Endodermal cell (in vitro differentiated cells): Measurements from ENCODE around the gene CIC. TPM values are rescaled to one million over a fixed set of nuclear protein-coding genes. Genes with fewer than 3 reads are reported as not detected.

Source experiments
- DNase-seq: peaks from one replicate; pipeline ENCODE4 v3.0.0-alpha.2; 2017
- H3K27ac ChIP-seq: 2 replicates; pipeline ENCODE4 v1.5.1; 2013; ENCODE audit warnings: mild to moderate bottlenecking, low read depth, low read length, moderate library complexity
- H3K27me3 ChIP-seq: 2 replicates; pipeline ENCODE4 v1.6.1; 2013; ENCODE audit warnings: mild to moderate bottlenecking, low read length, moderate library complexity; ENCODE audit not compliant: insufficient read depth, control insufficient read depth, poor library complexity, severe bottlenecking
- H3K36me3 ChIP-seq: 2 replicates; pipeline ENCODE4 v1.7.0; 2013; ENCODE audit warnings: mild to moderate bottlenecking, low read length, moderate library complexity; ENCODE audit not compliant: control insufficient read depth, insufficient read depth
- H3K4me1 ChIP-seq: one replicate; pipeline ENCODE4 v1.7.0; 2013; ENCODE audit warnings: low read length; ENCODE audit not compliant: control insufficient read depth, insufficient read depth
- H3K4me3 ChIP-seq: 2 replicates; pipeline ENCODE4 v1.5.1; 2013; ENCODE audit warnings: mild to moderate bottlenecking, low read length, moderate library complexity
- H3K9ac ChIP-seq: 2 replicates; pipeline ENCODE4 v1.6.1; 2013; ENCODE audit warnings: mild to moderate bottlenecking, low read length, moderate library complexity; ENCODE audit not compliant: poor library complexity, severe bottlenecking; ENCODE audit errors: extremely low read depth
- H3K9me3 ChIP-seq: 2 replicates; pipeline ENCODE4 v1.6.1; 2013; ENCODE audit warnings: mild to moderate bottlenecking, low read length, moderate library complexity; ENCODE audit not compliant: control insufficient read depth
- H3K27ac Mint-ChIP-seq: 2 replicates; pipeline ENCODE4 v1.8.0; 2020; ENCODE audit warnings: mixed read lengths
- H3K27me3 Mint-ChIP-seq: 2 replicates; pipeline ENCODE4 v1.8.0; 2021; ENCODE audit warnings: mild to moderate bottlenecking, mixed read lengths; ENCODE audit not compliant: insufficient read depth
- H3K36me3 Mint-ChIP-seq: 2 replicates; pipeline ENCODE4 v1.8.0; 2020; ENCODE audit warnings: low read depth, mixed read lengths
- H3K4me1 Mint-ChIP-seq: 2 replicates; pipeline ENCODE4 v1.8.0; 2020; ENCODE audit warnings: mixed read lengths
- H3K4me3 Mint-ChIP-seq: 2 replicates; pipeline ENCODE4 v1.8.0; 2020; ENCODE audit warnings: mild to moderate bottlenecking, moderate library complexity, mixed read lengths
- H3K9me3 Mint-ChIP-seq: 2 replicates; pipeline ENCODE4 v1.8.0; 2020; ENCODE audit warnings: mild to moderate bottlenecking, mixed read lengths
- CTCF ChIP-seq: fragments of 200-600 bp; sonication (generic); conservative IDR thresholded peaks from 2 replicates; pipeline ENCODE4 v1.5.0; 2021; ENCODE audit warnings: antibody characterized with exemption, mild to moderate bottlenecking
- WGBS, 2 experiments: methylation state at CpG; one replicate each; pipeline versions ENCODE4 v1.1.5 to v1.1.7; 2013; ENCODE audit warnings: missing lambda C conversion rate in 2 of 2, mixed read lengths in 1 of 2; ENCODE audit not compliant: insufficient coverage in 1 of 2, insufficient read length in 1 of 2; 5-methylcytosine and 5-hydroxymethylcytosine counted together
- total RNA-seq, 2 donors: library from RNA; stranded (reverse); fragmentation: NEBNext Ultra II Directional in 1 of 2; extraction: Animal tissue kit (Norgen Biotek cat#: 25700) in 1 of 2; gene quantifications; 2 replicates in 1 of 2; 3 replicates in 1 of 2; pipeline ENCODE4 v1.2.1, GENCODE V29; 2021

CIC gene
- total RNA-seq, 2 donors from 2014 or later = 48.6 to 57.6 TPM

GRCh38 chr19:42230571-42230970 lies 38.5 kb upstream of the CIC start:
- H3K4me3 Mint-ChIP-seq = no peak overlapping the region

GRCh38 chr19:42232435-42232834 lies 36.6 kb upstream of the CIC start:
- Mint-ChIP-seq H3K4me3 (no peak overlapping the region), H3K27ac (no peak overlapping the region), H3K27me3 (no peaks in the 10 kb centered on the region), H3K36me3 (peaks cover 74% of the 10 kb centered on the region), H3K9me3 (no peaks in the 10 kb centered on the region), H3K4me1 (peaks cover 6% of the 10 kb centered on the region)
- no peak for DNase-seq
- no peak for TF ChIP-seq CTCF
- Histone ChIP-seq H3K9me3 (no peaks in the 10 kb centered on the region), H3K9ac (no peak overlapping the region), H3K4me3 (no peak overlapping the region), H3K36me3 (peaks cover 83% of the 10 kb centered on the region), H3K27me3 (no peaks in the 10 kb centered on the region), H3K4me1 (peaks cover 3% of the 10 kb centered on the region), H3K27ac (no peak overlapping the region)
- 94 to 96% methylated on average over 3 to 9 of the region's 10 CpGs for WGBS, 2 experiments

More at GRCh38 chr19:42230571-42230970, 38.5 kb upstream of the CIC start:
- no peaks in the 10 kb centered on the region for H3K27me3 ChIP-seq
- H3K4me1 ChIP-seq = peaks cover 3% of the 10 kb centered on the region
- H3K4me3 ChIP-seq = no peak overlapping the region
- Mint-ChIP-seq H3K27ac (no peak overlapping the region), H3K36me3 (peaks cover 77% of the 10 kb centered on the region), H3K27me3 (no peaks in the 10 kb centered on the region), H3K4me1 (peaks cover 6% of the 10 kb centered on the region), H3K9me3 (no peaks in the 10 kb centered on the region)
- no peaks in the 10 kb centered on the region for H3K9me3 ChIP-seq
- H3K9ac ChIP-seq = no peak overlapping the region
- no peak for TF ChIP-seq CTCF
- no peak overlapping the region for H3K27ac ChIP-seq
- no peak for DNase-seq
- peaks cover 84% of the 10 kb centered on the region for H3K36me3 ChIP-seq
- WGBS, 2 experiments = 92 to 100% methylated on average over 4 of the region's 4 CpGs

- Mint-ChIP-seq H3K27me3 (no peaks in the 10 kb centered on the region), H3K9me3 (no peaks in the 10 kb centered on the region), H3K36me3 (peaks cover 70% of the 10 kb centered on the region), H3K4me3 (no peak overlapping the region), H3K27ac (no peak overlapping the region), H3K4me1 (peaks cover 6% of the 10 kb centered on the region)
- no peak for DNase-seq
- H3K9me3 ChIP-seq = no peaks in the 10 kb centered on the region
- H3K4me1 ChIP-seq = peaks cover 3% of the 10 kb centered on the region
- H3K9ac ChIP-seq = no peak overlapping the region
- H3K27ac ChIP-seq = no peak overlapping the region
- peaks cover 83% of the 10 kb centered on the region for H3K36me3 ChIP-seq
- 91 to 100% methylated on average over 2 to 7 of the region's 7 CpGs for WGBS, 2 experiments
- TF ChIP-seq CTCF = no peak
- no peak overlapping the region for H3K4me3 ChIP-seq
- no peaks in the 10 kb centered on the region for H3K27me3 ChIP-seq
These were observed 35.9 kb upstream of the CIC start for GRCh38 chr19:42233106-42233505.
